ENCODE data around the gene HAO1.
"Not testable (repeated sequence)": the region's sequence is repeated elsewhere in the genome, so short reads cannot be mapped to it uniquely, and the experiment has no call there.

HAO1 gene

DNA sequence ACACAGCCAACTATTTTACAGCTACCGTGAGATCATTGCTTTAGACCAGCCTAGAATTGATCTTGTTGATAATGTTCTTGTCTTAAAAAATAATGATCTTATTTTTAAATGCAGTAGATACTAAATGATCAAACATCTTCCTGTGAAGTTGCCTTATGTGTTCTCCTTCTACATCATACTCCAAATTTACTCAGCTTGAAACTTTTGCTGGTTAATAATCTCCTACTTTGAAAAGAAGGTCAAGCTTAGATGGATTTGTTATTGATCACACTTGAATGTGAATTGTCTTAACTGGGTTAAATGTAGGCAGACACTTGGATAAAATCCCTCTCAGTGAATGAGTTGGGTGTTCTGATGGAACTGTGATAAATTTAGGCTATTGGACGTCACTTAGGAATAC lies 91.9 kb downstream of the HAO1 start:
- Histone ChIP-seq H3K9me3 (ENCODE audit: control insufficient read depth in 5 of 5, low read length in 5 of 5) (no peaks in the 10 kb centered on the region), H3K27me3 (ENCODE audit: control insufficient read depth in 5 of 5, insufficient read depth in 4 of 5, low read length in 5 of 5) (peaks cover 0 to 3% (median 0%) of the 10 kb centered on the region in 5 donors), H3K36me3 (ENCODE audit: control insufficient read depth in 5 of 5, insufficient read depth in 5 of 5, low read length in 5 of 5) (no peaks in the 10 kb centered on the region), H3K4me1 (ENCODE audit: control insufficient read depth in 5 of 5, insufficient read depth in 5 of 5, low read length in 5 of 5) (no peaks in the 10 kb centered on the region), H3K9ac (ENCODE audit: low read length in 5 of 5) (no peak overlapping the region), H3K4me3 (ENCODE audit: low read depth in 1 of 5, low read length in 5 of 5) (no peak overlapping the region), H3K27ac (ENCODE audit: low read depth, low read length) (no peak overlapping the region)

DNA sequence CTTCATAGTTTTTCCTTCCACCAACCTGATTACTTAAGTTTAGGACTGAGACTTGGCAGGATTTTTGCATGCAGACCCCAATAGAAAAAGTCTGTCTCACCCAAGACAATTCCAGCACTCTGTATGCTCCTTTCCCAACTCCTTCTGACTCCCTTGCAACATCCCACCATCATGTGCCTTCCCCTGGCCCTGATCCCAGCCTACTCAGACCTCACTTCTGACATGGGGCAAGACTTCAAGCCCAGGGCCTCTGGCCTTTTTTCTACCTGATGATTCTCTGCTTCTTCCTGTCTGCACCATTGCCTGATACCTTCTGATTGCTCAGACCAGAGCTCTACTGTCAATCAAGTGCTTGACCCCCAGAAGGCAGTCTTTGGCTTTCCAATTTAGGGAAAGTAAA lies 96.6 kb downstream of the HAO1 start:
- no peaks in the 10 kb centered on the region for H3K9me3 ChIP-seq (ENCODE audit: control insufficient read depth in 5 of 5, low read length in 5 of 5)
- H3K27ac ChIP-seq (ENCODE audit: low read depth, low read length): no peak overlapping the region
- no peak overlapping the region for H3K4me3 ChIP-seq (ENCODE audit: low read depth in 1 of 5, low read length in 5 of 5)
- H3K27me3 ChIP-seq (ENCODE audit: control insufficient read depth in 5 of 5, insufficient read depth in 4 of 5, low read length in 5 of 5): peaks cover 0 to 2% (median 0%) of the 10 kb centered on the region in 5 donors
- H3K9ac ChIP-seq (ENCODE audit: low read length in 5 of 5): no peak overlapping the region
- H3K36me3 ChIP-seq (ENCODE audit: control insufficient read depth in 5 of 5, insufficient read depth in 5 of 5, low read length in 5 of 5): no peaks in the 10 kb centered on the region
- H3K4me1 ChIP-seq (ENCODE audit: control insufficient read depth in 5 of 5, insufficient read depth in 5 of 5, low read length in 5 of 5): no peaks in the 10 kb centered on the region

DNA sequence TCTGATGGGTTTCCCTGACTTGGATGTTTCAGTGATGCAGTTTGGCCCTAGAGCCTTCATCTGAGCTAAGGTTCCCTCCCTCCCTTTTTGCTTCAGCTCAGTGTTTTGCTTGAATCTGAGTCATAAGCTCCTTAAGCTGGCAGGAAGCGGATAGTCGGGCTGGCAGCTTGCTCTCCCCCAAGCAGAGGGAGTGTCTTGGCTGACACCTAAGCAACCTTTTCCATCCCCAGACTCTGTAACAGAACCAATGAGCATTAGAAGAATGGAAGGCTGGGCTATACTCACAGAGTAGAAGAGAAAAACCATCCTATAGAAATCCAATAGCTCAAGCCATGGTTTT lies 98.3 kb downstream of the HAO1 start:
- Histone ChIP-seq H3K9ac (ENCODE audit: low read length in 5 of 5) (no peak overlapping the region), H3K4me3 (ENCODE audit: low read depth in 1 of 5, low read length in 5 of 5) (no peak overlapping the region), H3K27me3 (ENCODE audit: control insufficient read depth in 5 of 5, insufficient read depth in 4 of 5, low read length in 5 of 5) (peaks cover 0 to 2% (median 0%) of the 10 kb centered on the region in 5 donors), H3K4me1 (ENCODE audit: control insufficient read depth in 5 of 5, insufficient read depth in 5 of 5, low read length in 5 of 5) (no peaks in the 10 kb centered on the region), H3K9me3 (ENCODE audit: control insufficient read depth in 5 of 5, low read length in 5 of 5) (no peaks in the 10 kb centered on the region), H3K36me3 (ENCODE audit: control insufficient read depth in 5 of 5, insufficient read depth in 5 of 5, low read length in 5 of 5) (no peaks in the 10 kb centered on the region), H3K27ac (ENCODE audit: low read depth, low read length) (no peak overlapping the region)

DNA sequence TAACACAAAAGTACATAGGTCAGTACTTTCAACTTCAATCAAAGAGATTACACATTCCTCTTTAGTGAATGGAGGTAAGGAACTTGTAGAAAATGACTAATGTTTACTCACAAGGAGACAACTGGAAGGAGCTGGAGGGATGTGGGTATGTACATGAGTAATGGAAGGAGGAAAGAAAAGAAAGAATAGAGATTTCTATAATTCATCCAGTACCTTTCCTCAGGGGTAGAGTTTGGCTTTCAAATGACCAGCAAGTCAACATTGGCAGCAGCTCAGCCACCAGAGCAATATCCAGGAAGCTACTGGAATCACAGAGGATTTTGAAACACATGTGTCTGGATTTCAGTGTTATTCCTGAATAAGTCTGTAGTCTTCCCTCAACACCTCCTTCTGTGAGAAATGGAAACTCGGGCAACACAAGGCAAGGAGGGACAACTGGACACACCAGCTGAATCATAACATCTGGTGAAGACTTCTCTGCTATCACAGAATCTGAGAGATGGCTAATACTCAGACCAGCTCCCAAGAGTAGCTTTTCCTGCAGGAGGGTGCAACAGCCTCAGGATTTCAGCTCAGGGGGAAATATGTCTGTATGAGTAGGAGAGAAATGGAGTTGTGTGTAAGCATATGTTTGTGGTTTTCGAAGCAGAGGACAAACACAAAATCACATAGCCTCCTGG lies 98.8 kb downstream of the HAO1 start:
- no peaks in the 10 kb centered on the region for H3K9me3 ChIP-seq (ENCODE audit: control insufficient read depth in 5 of 5, low read length in 5 of 5)
- no peak overlapping the region for H3K4me3 ChIP-seq (ENCODE audit: low read depth in 1 of 5, low read length in 5 of 5)
- no peaks in the 10 kb centered on the region for H3K36me3 ChIP-seq (ENCODE audit: control insufficient read depth in 5 of 5, insufficient read depth in 5 of 5, low read length in 5 of 5)
- no peak overlapping the region for H3K27ac ChIP-seq (ENCODE audit: low read depth, low read length)
- no peak overlapping the region for H3K9ac ChIP-seq (ENCODE audit: low read length in 5 of 5)
- H3K27me3 ChIP-seq (ENCODE audit: control insufficient read depth in 5 of 5, insufficient read depth in 4 of 5, low read length in 5 of 5): peaks cover 0 to 2% (median 0%) of the 10 kb centered on the region in 5 donors
- H3K4me1 ChIP-seq (ENCODE audit: control insufficient read depth in 5 of 5, insufficient read depth in 5 of 5, low read length in 5 of 5): no peaks in the 10 kb centered on the region

DNA sequence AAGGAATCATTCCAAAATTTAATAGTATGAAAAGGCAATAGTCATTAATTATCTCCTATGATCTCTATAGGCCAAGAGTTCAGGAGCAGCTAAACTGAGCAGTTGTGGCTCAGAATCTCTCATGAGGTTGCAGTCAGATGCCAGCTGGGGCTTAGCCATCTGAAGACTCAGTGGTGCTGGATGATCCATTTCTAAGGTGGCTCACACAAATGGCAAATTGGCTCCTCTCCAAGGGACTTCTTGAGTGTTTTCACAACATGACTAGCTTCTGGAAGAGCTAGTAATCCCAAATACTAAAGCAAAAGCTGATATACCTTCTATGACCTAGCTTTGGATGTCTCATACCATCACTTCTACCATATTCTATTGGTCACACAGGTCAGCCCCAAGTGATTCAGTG lies 104.2 kb downstream of the HAO1 start:
- Histone ChIP-seq H3K36me3 (ENCODE audit: control insufficient read depth in 5 of 5, insufficient read depth in 5 of 5, low read length in 5 of 5) (no peaks in the 10 kb centered on the region), H3K9me3 (ENCODE audit: control insufficient read depth in 5 of 5, low read length in 5 of 5) (peaks cover 0 to 8% (median 3%) of the 10 kb centered on the region in 5 donors), H3K4me3 (ENCODE audit: low read depth in 1 of 5, low read length in 5 of 5) (no peak overlapping the region), H3K27me3 (ENCODE audit: control insufficient read depth in 5 of 5, insufficient read depth in 4 of 5, low read length in 5 of 5) (no peaks in the 10 kb centered on the region), H3K9ac (ENCODE audit: low read length in 5 of 5) (no peak overlapping the region), H3K4me1 (ENCODE audit: control insufficient read depth in 5 of 5, insufficient read depth in 5 of 5, low read length in 5 of 5) (no peaks in the 10 kb centered on the region), H3K27ac (ENCODE audit: low read depth, low read length) (no peak overlapping the region)

DNA sequence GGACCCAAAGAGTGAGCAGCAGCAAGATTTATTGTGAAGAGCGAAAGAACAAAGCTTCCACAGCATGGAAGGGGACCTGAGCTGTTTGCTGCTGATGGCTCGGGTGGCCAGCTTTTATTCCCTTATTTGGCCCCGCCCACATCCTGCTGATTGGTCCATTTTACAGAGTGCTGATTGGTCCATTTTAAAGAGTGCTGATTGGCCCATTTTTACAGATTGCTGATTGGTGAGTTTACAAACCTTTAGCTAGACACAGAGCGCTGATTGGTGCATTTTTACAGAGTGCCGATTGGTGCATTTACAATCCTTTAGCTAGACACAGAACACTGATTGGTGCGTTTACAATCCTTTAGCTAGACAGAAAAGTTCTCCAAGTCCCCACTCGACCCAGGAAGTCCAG lies 105.8 kb downstream of the HAO1 start:
- H3K27ac ChIP-seq (ENCODE audit: low read depth, low read length); H3K9me3 ChIP-seq (ENCODE audit: control insufficient read depth in 5 of 5, low read length in 5 of 5); H3K36me3 ChIP-seq (ENCODE audit: control insufficient read depth in 5 of 5, insufficient read depth in 5 of 5, low read length in 5 of 5); H3K4me3 ChIP-seq (ENCODE audit: low read depth in 1 of 5, low read length in 5 of 5); H3K4me1 ChIP-seq (ENCODE audit: control insufficient read depth in 5 of 5, insufficient read depth in 5 of 5, low read length in 5 of 5); H3K9ac ChIP-seq (ENCODE audit: low read length in 5 of 5); H3K27me3 ChIP-seq (ENCODE audit: control insufficient read depth in 5 of 5, insufficient read depth in 4 of 5, low read length in 5 of 5): not testable (repeated sequence)
